Caco-2 (cell line): ENCODE measurements around the gene SPEM2. TPM values are rescaled to one million over a fixed set of nuclear protein-coding genes. Genes with fewer than 3 reads are reported as not detected.

ENCODE experiments used
- BruUV-seq: library from RNA; stranded (reverse); fragments of 400-500 nt; replicated peaks from 2 replicates; lab custom pipeline; 2021; lab: Mats Ljungman, UMichigan
- CTCF ChIA-PET: fragments of 300-600 bp; sonication (Branson Sonifier 250); formaldehyde crosslinking; loops from one replicate; lab custom pipeline; 2022; ENCODE audit warnings: antibody characterized with exemption; lab: Charles Lee
- POLR2A ChIA-PET: fragments of 300-600 bp; sonication (Branson Sonifier 250); formaldehyde crosslinking; loops from one replicate; lab custom pipeline; 2022; ENCODE audit warnings: antibody characterized with exemption; lab: Charles Lee
- DNase-seq, 2 experiments: peaks; one replicate each; pipeline versions ENCODE4 v3.0.0 to v3.0.0-alpha.2; 2020 to 2022
- H3K27me3 ChIP-seq: replicated peaks from 2 replicates; pipeline ENCODE4 v1.6.0; 2011; ENCODE audit warnings: low read length; ENCODE audit not compliant: control insufficient read depth, insufficient read depth
- H3K36me3 ChIP-seq: 2 replicates; pipeline ENCODE4 v1.5.1; 2011; ENCODE audit warnings: low read length; ENCODE audit not compliant: control insufficient read depth, insufficient read depth
- H3K4me1 ChIP-seq: fragments of 250-450 bp; sonication (Bioruptor Pico); 2 replicates; pipeline ENCODE4 v1.5.1; 2020; ENCODE audit warnings: mild to moderate bottlenecking
- H3K4me3 ChIP-seq: 2 replicates; pipeline ENCODE4 v1.5.1; 2011; ENCODE audit warnings: low read depth, mild to moderate bottlenecking, control low read depth, low read length
- H3K9me3 ChIP-seq: fragments of 250-450 bp; sonication (Bioruptor Pico); 2 replicates; pipeline ENCODE4 v1.5.1; 2020; ENCODE audit warnings: mild to moderate bottlenecking, moderate library complexity
- H3K27ac Mint-ChIP-seq: one replicate; pipeline ENCODE4 v1.8.0; 2022; ENCODE audit warnings: mixed read lengths; ENCODE audit not compliant: unreplicated experiment
- H3K27me3 Mint-ChIP-seq: one replicate; pipeline ENCODE4 v1.8.0; 2022; ENCODE audit warnings: mixed read lengths; ENCODE audit not compliant: insufficient read depth, unreplicated experiment
- H3K36me3 Mint-ChIP-seq: one replicate; pipeline ENCODE4 v1.8.0; 2022; ENCODE audit warnings: mild to moderate bottlenecking, mixed read lengths; ENCODE audit not compliant: insufficient read depth, unreplicated experiment
- H3K4me1 Mint-ChIP-seq: one replicate; pipeline ENCODE4 v1.8.0; 2022; ENCODE audit warnings: low read depth, mixed read lengths; ENCODE audit not compliant: unreplicated experiment
- H3K4me3 Mint-ChIP-seq: one replicate; pipeline ENCODE4 v1.8.0; 2022; ENCODE audit warnings: mild to moderate bottlenecking, moderate library complexity, mixed read lengths; ENCODE audit not compliant: unreplicated experiment
- H3K9me3 Mint-ChIP-seq: one replicate; pipeline ENCODE4 v1.8.0; 2022; ENCODE audit warnings: mixed read lengths; ENCODE audit not compliant: unreplicated experiment
- CTCF ChIP-seq, 2 experiments: fragments of 200-600 bp in 1 of 2; IDR thresholded peaks; 1 replicate in 1 of 2; 2 replicates in 1 of 2; pipeline versions ENCODE4 v1.5.1 to v1.8.0; 2011 to 2022; ENCODE audit warnings: antibody characterized with exemption in 1 of 2, control low read depth in 1 of 2, inconsistent platforms in 1 of 2, low read depth in 1 of 2, low read length in 1 of 2, mild to moderate bottlenecking in 1 of 2, moderate library complexity in 1 of 2; ENCODE audit not compliant: insufficient read depth in 1 of 2, severe bottlenecking in 1 of 2, unreplicated experiment in 1 of 2
- intact Hi-C: fragments of 100-400 bp; cut with micrococcal nuclease; formaldehyde crosslinking; loops from one replicate; pipeline ENCODE4 v1.10.0; 2022; ENCODE audit not compliant: unreplicated experiment
- total RNA-seq: library from RNA; stranded (reverse); gene quantifications from 2 replicates; pipeline ENCODE4 v1.2.3, GENCODE V29; 2022

Gene SPEM2
- total RNA-seq, 1 experiment from 2014 or later: not detected

GRCh38 chr17:7388856-7389255 is 36.6 kb upstream of the SPEM2 start:
- H3K36me3 Mint-ChIP-seq: no peaks in the 10 kb centered on the region
- H3K4me3 Mint-ChIP-seq: no peak overlapping the region
- no peak for DNase-seq
- no peak for TF ChIP-seq CTCF (IDR thresholded peaks at IDR 0.05; ENCODE audit: insufficient read depth in 1 of 2, low read depth in 1 of 2, low read length in 1 of 2, severe bottlenecking in 1 of 2, unreplicated experiment in 1 of 2)
- ChIA-PET POLR2A (no interaction called here), CTCF (no interaction called here)
- Histone ChIP-seq H3K4me1 (no peaks in the 10 kb centered on the region), H3K4me3 (no peak overlapping the region), H3K36me3 (no peaks in the 10 kb centered on the region), H3K27me3 (no peaks in the 10 kb centered on the region), H3K9me3 (no peaks in the 10 kb centered on the region)
- H3K4me1 Mint-ChIP-seq: no peaks in the 10 kb centered on the region
- H3K9me3 Mint-ChIP-seq: no peaks in the 10 kb centered on the region
- no TSS peak for BruUV-seq
- H3K27me3 Mint-ChIP-seq: no peaks in the 10 kb centered on the region
- no peak overlapping the region for H3K27ac Mint-ChIP-seq
- intact Hi-C loops: no loop called here

- POLR2A ChIA-PET: interaction anchor here (0.6 kb wide), 1 partner anchor 231 kb away, joined by 5 read pairs; no protein-coding TSS in a partner anchor
- DNase-seq: no peak
- no peaks in the 10 kb centered on the region for H3K36me3 ChIP-seq
- no peaks in the 10 kb centered on the region for H3K4me1 Mint-ChIP-seq
- no peaks in the 10 kb centered on the region for H3K9me3 ChIP-seq
- peaks cover 2% of the 10 kb centered on the region; the same call in 1 of the 2 replicates for H3K4me1 ChIP-seq
- no peak for TF ChIP-seq CTCF (IDR thresholded peaks at IDR 0.05; ENCODE audit: insufficient read depth in 1 of 2, low read depth in 1 of 2, low read length in 1 of 2, severe bottlenecking in 1 of 2, unreplicated experiment in 1 of 2)
- H3K9me3 Mint-ChIP-seq: no peaks in the 10 kb centered on the region
- no peaks in the 10 kb centered on the region for H3K27me3 Mint-ChIP-seq
- no peak overlapping the region for H3K27ac Mint-ChIP-seq
- H3K36me3 Mint-ChIP-seq: no peaks in the 10 kb centered on the region
- CTCF ChIA-PET: no interaction called here
- no peak overlapping the region for H3K4me3 ChIP-seq
- BruUV-seq: no TSS peak
- intact Hi-C loops: no loop called here
- no peak overlapping the region for H3K4me3 Mint-ChIP-seq
- H3K27me3 ChIP-seq: no peaks in the 10 kb centered on the region
Observed at GRCh38 chr17:7389924-7390910, 35.2 kb upstream of the SPEM2 start.

- BruUV-seq: no TSS peak
- H3K9me3 Mint-ChIP-seq: no peaks in the 10 kb centered on the region
- Histone ChIP-seq H3K36me3 (no peaks in the 10 kb centered on the region), H3K4me1 (peaks cover 3% of the 10 kb centered on the region; the same call in 1 of the 2 replicates), H3K27me3 (no peaks in the 10 kb centered on the region), H3K4me3 (no peak overlapping the region), H3K9me3 (no peaks in the 10 kb centered on the region)
- DNase-seq: no peak
- no peaks in the 10 kb centered on the region for H3K4me1 Mint-ChIP-seq
- no peaks in the 10 kb centered on the region for H3K27me3 Mint-ChIP-seq
- H3K27ac Mint-ChIP-seq: no peak overlapping the region
- intact Hi-C loops: no loop called here
- TF ChIP-seq CTCF (IDR thresholded peaks at IDR 0.05; ENCODE audit: insufficient read depth in 1 of 2, low read depth in 1 of 2, low read length in 1 of 2, severe bottlenecking in 1 of 2, unreplicated experiment in 1 of 2): no peak
- ChIA-PET POLR2A (no interaction called here), CTCF (no interaction called here)
- no peaks in the 10 kb centered on the region for H3K36me3 Mint-ChIP-seq
- no peak overlapping the region for H3K4me3 Mint-ChIP-seq
Observed at GRCh38 chr17:7391307-7391706, 34.1 kb upstream of the SPEM2 start.
